ENCODE data around the gene LRRC2. TPM values are rescaled to one million over a fixed set of nuclear protein-coding genes. Genes with fewer than 3 reads are reported as not detected.

Gene LRRC2
- total and polyA plus RNA-seq, 2 donors (not counting 3 experiments of a cell fraction or from before 2014, with no cell fraction given): 0.14 to 0.73 TPM

DNA sequence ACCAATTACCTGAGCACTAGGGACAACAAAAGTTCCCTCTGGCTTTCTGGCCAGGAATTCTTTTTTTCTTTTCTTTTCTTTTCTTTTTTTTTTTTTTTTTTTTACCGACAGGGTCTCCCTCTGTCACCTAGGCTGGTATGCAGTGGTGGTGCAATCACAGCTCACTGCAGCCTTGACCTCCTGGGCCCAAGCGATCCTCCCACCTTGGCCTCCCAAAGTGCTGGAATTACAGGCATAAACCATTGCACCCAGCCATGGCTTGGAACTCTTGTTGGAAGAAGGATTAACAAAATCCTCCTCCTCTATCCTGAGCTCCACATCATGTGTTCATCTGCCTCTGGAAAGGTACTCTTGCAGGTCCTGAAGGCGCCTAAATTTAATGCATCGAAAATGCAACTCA is 98.5 kb downstream of the LRRC2 start:
- H3K36me3 ChIP-seq (ENCODE audit: control insufficient read depth in 2 of 2, extremely low read depth in 1 of 2, insufficient read depth in 2 of 2, low read length in 2 of 2): no peaks in the 10 kb centered on the region
- H4K20me1 ChIP-seq (replicated peaks; ENCODE audit: control insufficient read depth, extremely low read depth, insufficient read depth, low read length): no peaks in the 10 kb centered on the region
- FAIRE-seq (no peak), DNase-seq (ENCODE audit: low read depth, low spot score) (no peak)
- no peak overlapping the region for H3K4me2 ChIP-seq (ENCODE audit: insufficient read depth, low read length)
- POLR2A ChIA-PET: no interaction called here
- CTCF ChIA-PET: no interaction called here
- H3K9me1 ChIP-seq (replicated peaks; ENCODE audit: control insufficient read depth, extremely low read depth, insufficient read depth, low read length): no peaks in the 10 kb centered on the region
- no peaks in the 10 kb centered on the region for H3K4me1 ChIP-seq (ENCODE audit: control insufficient read depth, extremely low read depth, insufficient read depth, low read length)
- no peak for TF ChIP-seq MYC (IDR thresholded peaks at IDR 0.05; ENCODE audit: low read depth, low read length)
- TF ChIP-seq POLR2AphosphoS5 (IDR thresholded peaks at IDR 0.05; ENCODE audit: insufficient read depth, low read depth, low read length): no peak
- no peak for TF ChIP-seq POLR2A (IDR thresholded peaks at IDR 0.05; ENCODE audit: low read depth, low read length)
- TF ChIP-seq JUN (IDR thresholded peaks at IDR 0.05; ENCODE audit: borderline replicate concordance, insufficient read depth, insufficient read length, low read depth): no peak
- no peak for TF ChIP-seq GATA2 (IDR thresholded peaks at IDR 0.05; ENCODE audit: insufficient read depth, insufficient read length, low read depth, low read length)
- TF ChIP-seq, protein P1, sequence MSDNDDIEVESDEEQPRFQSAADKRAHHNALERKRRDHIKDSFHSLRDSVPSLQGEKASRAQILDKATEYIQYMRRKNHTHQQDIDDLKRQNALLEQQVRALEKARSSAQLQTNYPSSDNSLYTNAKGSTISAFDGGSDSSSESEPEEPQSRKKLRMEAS (IDR thresholded peaks at IDR 0.05; ENCODE audit: insufficient read depth, insufficient read length): no peak
- TF ChIP-seq, protein P2, sequence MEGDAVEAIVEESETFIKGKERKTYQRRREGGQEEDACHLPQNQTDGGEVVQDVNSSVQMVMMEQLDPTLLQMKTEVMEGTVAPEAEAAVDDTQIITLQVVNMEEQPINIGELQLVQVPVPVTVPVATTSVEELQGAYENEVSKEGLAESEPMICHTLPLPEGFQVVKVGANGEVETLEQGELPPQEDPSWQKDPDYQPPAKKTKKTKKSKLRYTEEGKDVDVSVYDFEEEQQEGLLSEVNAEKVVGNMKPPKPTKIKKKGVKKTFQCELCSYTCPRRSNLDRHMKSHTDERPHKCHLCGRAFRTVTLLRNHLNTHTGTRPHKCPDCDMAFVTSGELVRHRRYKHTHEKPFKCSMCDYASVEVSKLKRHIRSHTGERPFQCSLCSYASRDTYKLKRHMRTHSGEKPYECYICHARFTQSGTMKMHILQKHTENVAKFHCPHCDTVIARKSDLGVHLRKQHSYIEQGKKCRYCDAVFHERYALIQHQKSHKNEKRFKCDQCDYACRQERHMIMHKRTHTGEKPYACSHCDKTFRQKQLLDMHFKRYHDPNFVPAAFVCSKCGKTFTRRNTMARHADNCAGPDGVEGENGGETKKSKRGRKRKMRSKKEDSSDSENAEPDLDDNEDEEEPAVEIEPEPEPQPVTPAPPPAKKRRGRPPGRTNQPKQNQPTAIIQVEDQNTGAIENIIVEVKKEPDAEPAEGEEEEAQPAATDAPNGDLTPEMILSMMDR (IDR thresholded peaks at IDR 0.05; ENCODE audit: extremely low read depth in 1 of 2, insufficient read depth in 1 of 2, low read depth in 1 of 2, low read length in 2 of 2): no peak
- no peak for TF ChIP-seq FOS (IDR thresholded peaks at IDR 0.05; ENCODE audit: borderline replicate concordance, insufficient read depth, low read length)
- no peak overlapping the region for H3K9ac ChIP-seq (replicated peaks; ENCODE audit: extremely low read depth, insufficient read depth, low read length)
- H3K9me3 ChIP-seq (replicated peaks; ENCODE audit: control insufficient read depth, insufficient read depth, low read length): no peaks in the 10 kb centered on the region
- H3K27me3 ChIP-seq (ENCODE audit: control insufficient read depth in 2 of 2, insufficient read depth in 2 of 2, low read length in 2 of 2): no peaks in the 10 kb centered on the region
- H3K4me3 ChIP-seq (replicated peaks in 1 of 3; ENCODE audit: insufficient read depth in 1 of 3, low read depth in 1 of 3, low read length in 3 of 3): no peak overlapping the region
- H3K79me2 ChIP-seq (ENCODE audit: control insufficient read depth, insufficient read depth, low read length): no peaks in the 10 kb centered on the region
- intact Hi-C loops (cut with micrococcal nuclease) (no loop called here), dilution Hi-C loops (cut with MboI; ENCODE audit: extremely low pct_ligation_motif_present, low sequenced_read_pairs) (no loop called here)
- no peak overlapping the region for H3K27ac ChIP-seq (ENCODE audit: insufficient read depth, low read depth, low read length)
- no peak overlapping the region for H2AFZ ChIP-seq (ENCODE audit: low read depth, low read length)
- no TSS peak for BruUV-seq (replicated peaks)
